H9 (cell line): ENCODE results near the gene LRG1. TPM values are rescaled to one million over a fixed set of nuclear protein-coding genes. Genes with fewer than 3 reads are reported as not detected.

ENCODE experiments used
- DNase-seq: peaks from one replicate; pipeline ENCODE4 v3.0.0-alpha.2; 2017
- H2AFZ ChIP-seq: one replicate; pipeline ENCODE4 v1.6.1; 2013; ENCODE audit warnings: mild to moderate bottlenecking, low read length, control low read depth, moderate library complexity
- H2AK5ac ChIP-seq: 2 replicates; pipeline ENCODE4 v1.6.1; 2013; ENCODE audit warnings: low read length, control low read depth, mixed read lengths; ENCODE audit not compliant: insufficient read length
- H2BK120ac ChIP-seq: one replicate; pipeline ENCODE4 v1.6.1; 2013; ENCODE audit warnings: low read depth, mild to moderate bottlenecking, low read length, control low read depth, inconsistent platforms; ENCODE audit not compliant: poor library complexity, severe bottlenecking
- H2BK12ac ChIP-seq: 2 replicates; pipeline ENCODE4 v1.6.1; 2013; ENCODE audit warnings: low read length, control low read depth, mixed read lengths, low read depth; ENCODE audit not compliant: insufficient read length
- H2BK15ac ChIP-seq: 2 replicates; pipeline ENCODE4 v1.6.1; 2013; ENCODE audit warnings: low read depth, low read length, control low read depth
- H2BK20ac ChIP-seq: one replicate; pipeline ENCODE4 v1.6.1; 2013; ENCODE audit warnings: low read depth, mild to moderate bottlenecking, low read length, control low read depth, inconsistent platforms; ENCODE audit not compliant: poor library complexity, severe bottlenecking
- H2BK5ac ChIP-seq: 2 replicates; pipeline ENCODE4 v1.6.1; 2013; ENCODE audit warnings: low read length, control low read depth, mixed read lengths; ENCODE audit not compliant: insufficient read length
- H3K14ac ChIP-seq: 2 replicates; pipeline ENCODE4 v1.6.1; 2013; ENCODE audit warnings: low read length, control low read depth; ENCODE audit not compliant: insufficient read depth
- H3K18ac ChIP-seq: 2 replicates; pipeline ENCODE4 v1.6.1; 2013; ENCODE audit warnings: low read depth, mild to moderate bottlenecking, mixed read lengths, low read length, control low read depth; ENCODE audit not compliant: insufficient read length
- H3K23ac ChIP-seq: 2 replicates; pipeline ENCODE4 v1.6.1; 2013; ENCODE audit warnings: low read length, control low read depth, mixed read lengths, low read depth; ENCODE audit not compliant: insufficient read length
- H3K23me2 ChIP-seq: 2 replicates; pipeline ENCODE4 v1.6.1; 2013; ENCODE audit warnings: low read depth, mild to moderate bottlenecking, mixed read lengths, low read length, control low read depth; ENCODE audit not compliant: insufficient read length, poor library complexity, severe bottlenecking
- H3K27ac ChIP-seq: 2 replicates; pipeline ENCODE4 v1.5.1; 2013; ENCODE audit warnings: low read length, control low read depth, mixed read lengths, low read depth; ENCODE audit not compliant: insufficient read length
- H3K27me3 ChIP-seq: 2 replicates; pipeline ENCODE4 v1.6.1; 2013; ENCODE audit warnings: low read length, control low read depth, inconsistent platforms; ENCODE audit not compliant: insufficient read depth
- H3K4ac ChIP-seq: 2 replicates; pipeline ENCODE4 v1.6.1; 2013; ENCODE audit warnings: low read depth, mild to moderate bottlenecking, control low read depth, inconsistent platforms, low read length, moderate library complexity
- H3K4me1 ChIP-seq: 2 replicates; pipeline ENCODE4 v1.6.1; 2013; ENCODE audit warnings: low read length, control low read depth, inconsistent platforms; ENCODE audit not compliant: insufficient read depth
- H3K4me2 ChIP-seq: 2 replicates; pipeline ENCODE4 v1.6.1; 2013; ENCODE audit warnings: low read length, control low read depth, mixed read lengths; ENCODE audit not compliant: insufficient read length, insufficient read depth
- H3K56ac ChIP-seq: 2 replicates; pipeline ENCODE4 v1.6.1; 2013; ENCODE audit warnings: low read depth, mild to moderate bottlenecking, mixed read lengths, low read length, control low read depth; ENCODE audit not compliant: insufficient read length
- H3K79me1 ChIP-seq: 2 replicates; pipeline ENCODE4 v1.6.1; 2013; ENCODE audit warnings: low read depth, mild to moderate bottlenecking, moderate library complexity, low read length, control low read depth, inconsistent platforms; ENCODE audit not compliant: insufficient read depth, poor library complexity, severe bottlenecking
- H3K79me2 ChIP-seq: 2 replicates; pipeline ENCODE4 v1.6.1; 2013; ENCODE audit warnings: low read length, control low read depth, inconsistent platforms; ENCODE audit not compliant: insufficient read depth
- H3K9ac ChIP-seq: 2 replicates; pipeline ENCODE4 v1.6.1; 2013; ENCODE audit warnings: low read length, control low read depth, mixed read lengths; ENCODE audit not compliant: insufficient read length; ENCODE audit errors: extremely low read depth
- H3K9me3 ChIP-seq: one replicate; pipeline ENCODE4 v1.6.1; 2013; ENCODE audit warnings: low read depth, low read length, inconsistent platforms; ENCODE audit not compliant: control insufficient read depth
- H3T11ph ChIP-seq: one replicate; pipeline ENCODE4 v1.6.1; 2013; ENCODE audit warnings: mild to moderate bottlenecking, low read length, control low read depth, inconsistent platforms
- H4K20me1 ChIP-seq: one replicate; pipeline ENCODE4 v1.6.1; 2013; ENCODE audit not compliant: control insufficient read depth, insufficient read length, insufficient read depth
- H4K5ac ChIP-seq: 2 replicates; pipeline ENCODE4 v1.6.1; 2013; ENCODE audit warnings: low read depth, mild to moderate bottlenecking, mixed read lengths, low read length, control low read depth; ENCODE audit not compliant: insufficient read length
- H4K8ac ChIP-seq: replicated peaks from 2 replicates; pipeline ENCODE4 v1.6.1; 2013; ENCODE audit warnings: low read length, control low read depth, mixed read lengths, low read depth; ENCODE audit not compliant: insufficient read length
- H4K91ac ChIP-seq: 2 replicates; pipeline ENCODE4 v1.6.1; 2013; ENCODE audit warnings: low read depth, mild to moderate bottlenecking, moderate library complexity, mixed read lengths, low read length, control low read depth; ENCODE audit not compliant: insufficient read length
- H3K27ac Mint-ChIP-seq, 3 experiments: 2 replicates in 2 of 3; 3 replicates in 1 of 3; pipeline ENCODE4 v1.8.0; 2020 to 2021; ENCODE audit warnings: mixed read lengths in 3 of 3, mild to moderate bottlenecking in 1 of 3, moderate library complexity in 1 of 3
- H3K27me3 Mint-ChIP-seq: 2 replicates; pipeline ENCODE4 v1.8.0; 2021; ENCODE audit warnings: low read depth, mild to moderate bottlenecking, moderate library complexity, mixed read lengths
- H3K36me3 Mint-ChIP-seq, 3 experiments: 2 replicates in 2 of 3; 3 replicates in 1 of 3; pipeline ENCODE4 v1.8.0; 2020 to 2021; ENCODE audit warnings: low read depth in 3 of 3, mixed read lengths in 3 of 3; ENCODE audit not compliant: insufficient read depth in 1 of 3
- H3K4me1 Mint-ChIP-seq, 2 experiments: 2 replicates each; pipeline ENCODE4 v1.8.0; 2020; ENCODE audit warnings: mixed read lengths in 2 of 2
- H3K4me3 Mint-ChIP-seq, 2 experiments: 2 replicates in 1 of 2; 3 replicates in 1 of 2; pipeline ENCODE4 v1.8.0; 2020 to 2021; ENCODE audit warnings: mild to moderate bottlenecking in 2 of 2, mixed read lengths in 2 of 2, moderate library complexity in 1 of 2
- H3K9me3 Mint-ChIP-seq, 2 experiments: 2 replicates in 1 of 2; 3 replicates in 1 of 2; pipeline ENCODE4 v1.8.0; 2020; ENCODE audit warnings: mild to moderate bottlenecking in 2 of 2, mixed read lengths in 2 of 2, moderate library complexity in 1 of 2
- WGBS: extraction: QIAGEN DNeasy Blood & Tissue Kit; methylation state at CpG from one replicate; pipeline ENCODE4 v1.1.7; 2013; ENCODE audit warnings: missing lambda C conversion rate, low lambda C conversion rate, mixed read lengths; ENCODE audit not compliant: insufficient read length; ENCODE audit errors: extremely low coverage; 5-methylcytosine and 5-hydroxymethylcytosine counted together
- total RNA-seq: library from RNA; stranded (reverse); gene quantifications from 2 replicates; pipeline ENCODE4 v1.2.1, GENCODE V29; 2021
- TF ChIP-seq, protein P1 (sequence below): fragments of 200-600 bp; sonication (generic); conservative IDR thresholded peaks from 3 replicates; pipeline ENCODE4 v1.8.0; 2021; ENCODE audit warnings: antibody characterized with exemption, mild to moderate bottlenecking

Gene LRG1
- total RNA-seq, 1 experiment from 2014 or later: 0.24 TPM

DNA sequence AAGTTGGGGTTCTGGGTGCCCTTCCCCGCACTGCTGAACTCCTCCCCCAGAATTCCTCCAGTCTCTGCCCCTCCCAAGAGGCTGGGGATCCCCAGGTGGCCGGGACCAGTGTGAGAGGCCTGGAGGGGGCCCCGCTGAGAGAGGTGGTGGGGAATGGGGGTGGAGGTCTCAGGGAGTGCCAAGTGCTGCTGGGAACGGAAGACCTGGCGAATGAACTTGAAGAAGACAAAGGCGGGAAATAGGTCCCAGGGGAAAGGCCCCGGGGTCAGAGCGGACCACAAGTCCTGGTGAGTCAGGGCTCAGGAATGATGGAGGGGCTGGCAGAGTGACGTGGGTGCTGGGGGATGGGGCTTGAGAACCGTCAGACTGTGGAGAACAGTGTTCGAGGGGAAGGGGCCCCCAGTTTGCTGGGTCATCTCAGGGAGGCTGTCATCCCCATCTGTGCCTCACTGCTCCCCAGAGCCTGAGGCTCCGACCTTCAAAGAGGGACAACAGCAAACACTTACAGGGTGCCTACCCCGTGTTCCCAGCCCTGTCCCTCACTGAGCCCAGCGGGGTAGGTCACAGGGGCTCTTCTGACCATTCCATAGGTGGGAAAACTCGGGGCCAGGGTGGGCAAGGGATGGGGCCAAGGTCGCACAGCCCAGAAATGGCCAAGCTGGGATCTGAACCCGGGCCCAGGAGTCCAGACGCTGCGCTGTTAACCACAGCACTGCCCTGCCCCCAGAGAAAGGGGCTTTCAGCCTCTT, 35.6 kb upstream of the LRG1 start:
- peak overlapping the region; percentile 40 to 94 (median 89); a peak in 4 of 7 replicates for H3K27ac Mint-ChIP-seq
- H4K5ac ChIP-seq: no peak overlapping the region
- H3K9me3 Mint-ChIP-seq: no peaks in the 10 kb centered on the region; a peak in 1 of 5 replicates
- H4K20me1 ChIP-seq: no peaks in the 10 kb centered on the region
- no peak overlapping the region for H2AFZ ChIP-seq
- no peak overlapping the region; the same call in 1 of the 2 replicates for H3K4ac ChIP-seq
- TF ChIP-seq, protein P1, sequence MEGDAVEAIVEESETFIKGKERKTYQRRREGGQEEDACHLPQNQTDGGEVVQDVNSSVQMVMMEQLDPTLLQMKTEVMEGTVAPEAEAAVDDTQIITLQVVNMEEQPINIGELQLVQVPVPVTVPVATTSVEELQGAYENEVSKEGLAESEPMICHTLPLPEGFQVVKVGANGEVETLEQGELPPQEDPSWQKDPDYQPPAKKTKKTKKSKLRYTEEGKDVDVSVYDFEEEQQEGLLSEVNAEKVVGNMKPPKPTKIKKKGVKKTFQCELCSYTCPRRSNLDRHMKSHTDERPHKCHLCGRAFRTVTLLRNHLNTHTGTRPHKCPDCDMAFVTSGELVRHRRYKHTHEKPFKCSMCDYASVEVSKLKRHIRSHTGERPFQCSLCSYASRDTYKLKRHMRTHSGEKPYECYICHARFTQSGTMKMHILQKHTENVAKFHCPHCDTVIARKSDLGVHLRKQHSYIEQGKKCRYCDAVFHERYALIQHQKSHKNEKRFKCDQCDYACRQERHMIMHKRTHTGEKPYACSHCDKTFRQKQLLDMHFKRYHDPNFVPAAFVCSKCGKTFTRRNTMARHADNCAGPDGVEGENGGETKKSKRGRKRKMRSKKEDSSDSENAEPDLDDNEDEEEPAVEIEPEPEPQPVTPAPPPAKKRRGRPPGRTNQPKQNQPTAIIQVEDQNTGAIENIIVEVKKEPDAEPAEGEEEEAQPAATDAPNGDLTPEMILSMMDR: no peak
- no peak overlapping the region for H4K8ac ChIP-seq
- H3K9me3 ChIP-seq: no peaks in the 10 kb centered on the region
- H3K23ac ChIP-seq: no peak overlapping the region
- peak overlapping the region; percentile 30 for H3K18ac ChIP-seq
- H3K14ac ChIP-seq: peak overlapping the region; percentile 79; the same call in 1 of the 2 replicates
- H3K4me1 ChIP-seq: peaks cover 4% of the 10 kb centered on the region; the same call in 1 of the 2 replicates
- peaks cover 0 to 6% (median 1%) of the 10 kb centered on the region in 3 experiments; a peak in 2 of 7 replicates for H3K36me3 Mint-ChIP-seq
- H3K9ac ChIP-seq: no peak overlapping the region
- peaks cover 7% of the 10 kb centered on the region for H3K79me1 ChIP-seq
- no CpG with 5 or more reads among the region's 19 CpGs for WGBS
- peaks cover 11% of the 10 kb centered on the region for H3K27me3 Mint-ChIP-seq
- no peak overlapping the region for H3T11ph ChIP-seq
- H3K4me3 Mint-ChIP-seq: peak overlapping the region; percentile 32 to 42; a peak in 3 of 5 replicates
- H3K56ac ChIP-seq: no peak overlapping the region
- no peak overlapping the region for H2BK5ac ChIP-seq
- no peak overlapping the region for H2BK120ac ChIP-seq
- H4K91ac ChIP-seq: no peak overlapping the region
- H2AK5ac ChIP-seq: no peak overlapping the region
- no peak overlapping the region for H3K4me2 ChIP-seq
- peak; percentile 92 for DNase-seq
- H2BK15ac ChIP-seq: no peak overlapping the region
- no peak overlapping the region for H3K27ac ChIP-seq
- H3K79me2 ChIP-seq: no peaks in the 10 kb centered on the region; the same call in 1 of the 2 replicates
- H3K23me2 ChIP-seq: no peaks in the 10 kb centered on the region
- H2BK20ac ChIP-seq: no peak overlapping the region
- H3K4me1 Mint-ChIP-seq: peaks cover 15 to 35% of the 10 kb centered on the region in 2 experiments
- H2BK12ac ChIP-seq: peak overlapping the region; percentile 25
- no peaks in the 10 kb centered on the region for H3K27me3 ChIP-seq
